ENCODE results near the gene TPCN1. TPM values are rescaled to one million over a fixed set of nuclear protein-coding genes. Genes with fewer than 3 reads are reported as not detected.
A peak's percentile ranks its signal among the peaks of the same experiment; 100 is the strongest.

Gene TPCN1
- total and polyA plus RNA-seq, 2 of the 13 experiments (the other 11 are each of a cell fraction or from before 2014, with no cell fraction given) = 8.0 to 26.8 TPM

DNA sequence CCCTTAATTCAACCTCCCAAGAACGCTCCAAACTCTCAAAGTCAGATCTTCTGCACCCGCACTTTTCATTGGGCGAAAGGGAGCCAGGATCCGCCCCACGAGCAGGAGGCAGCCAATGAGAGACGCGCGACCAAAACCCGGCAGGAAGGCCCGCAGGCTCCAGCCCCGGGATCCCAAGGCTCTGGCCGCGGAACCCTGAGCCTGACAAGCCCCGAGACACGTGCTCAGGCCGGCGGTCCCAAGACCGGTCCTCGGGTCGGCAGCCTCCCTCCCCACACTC lies 36.4 kb upstream of the TPCN1 start (continued):
- TF ChIP-seq PRDM15 (CRISPR knock-in tag; IDR thresholded peaks at IDR 0.05) (peak; percentile 66; the same call in 1 of the 2 replicates), JARID2 (CRISPR knock-in tag; IDR thresholded peaks at IDR 0.05; ENCODE audit: insufficient replicate concordance) (no peak), HNRNPK (IDR thresholded peaks at IDR 0.05; ENCODE audit: low read depth, low read length, poor library complexity, severe bottlenecking) (no peak), ZNF839 (CRISPR knock-in tag; IDR thresholded peaks at IDR 0.05; ENCODE audit: borderline replicate concordance) (no peak), ZNF296 (CRISPR knock-in tag; conservative IDR thresholded peaks at IDR 0.05) (no peak), ZNF18 (CRISPR knock-in tag; IDR thresholded peaks at IDR 0.05; ENCODE audit: insufficient replicate concordance) (no peak)
- TF ChIP-seq, protein P1, sequence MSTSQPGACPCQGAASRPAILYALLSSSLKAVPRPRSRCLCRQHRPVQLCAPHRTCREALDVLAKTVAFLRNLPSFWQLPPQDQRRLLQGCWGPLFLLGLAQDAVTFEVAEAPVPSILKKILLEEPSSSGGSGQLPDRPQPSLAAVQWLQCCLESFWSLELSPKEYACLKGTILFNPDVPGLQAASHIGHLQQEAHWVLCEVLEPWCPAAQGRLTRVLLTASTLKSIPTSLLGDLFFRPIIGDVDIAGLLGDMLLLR (CRISPR knock-in tag; IDR thresholded peaks at IDR 0.05) = 0 out of 2 replicates have a peak, but pooled peaks have one; percentile 8
